ENCODE measurements around the gene TXNRD2. TPM values are rescaled to one million over a fixed set of nuclear protein-coding genes. Genes with fewer than 3 reads are reported as not detected.
"Not testable (repeated sequence)": the region's sequence is repeated elsewhere in the genome, so short reads cannot be mapped to it uniquely, and the experiment has no call there.

Gene TXNRD2
- total RNA-seq, 1 donor from 2014 or later, result 6.4 TPM

DNA sequence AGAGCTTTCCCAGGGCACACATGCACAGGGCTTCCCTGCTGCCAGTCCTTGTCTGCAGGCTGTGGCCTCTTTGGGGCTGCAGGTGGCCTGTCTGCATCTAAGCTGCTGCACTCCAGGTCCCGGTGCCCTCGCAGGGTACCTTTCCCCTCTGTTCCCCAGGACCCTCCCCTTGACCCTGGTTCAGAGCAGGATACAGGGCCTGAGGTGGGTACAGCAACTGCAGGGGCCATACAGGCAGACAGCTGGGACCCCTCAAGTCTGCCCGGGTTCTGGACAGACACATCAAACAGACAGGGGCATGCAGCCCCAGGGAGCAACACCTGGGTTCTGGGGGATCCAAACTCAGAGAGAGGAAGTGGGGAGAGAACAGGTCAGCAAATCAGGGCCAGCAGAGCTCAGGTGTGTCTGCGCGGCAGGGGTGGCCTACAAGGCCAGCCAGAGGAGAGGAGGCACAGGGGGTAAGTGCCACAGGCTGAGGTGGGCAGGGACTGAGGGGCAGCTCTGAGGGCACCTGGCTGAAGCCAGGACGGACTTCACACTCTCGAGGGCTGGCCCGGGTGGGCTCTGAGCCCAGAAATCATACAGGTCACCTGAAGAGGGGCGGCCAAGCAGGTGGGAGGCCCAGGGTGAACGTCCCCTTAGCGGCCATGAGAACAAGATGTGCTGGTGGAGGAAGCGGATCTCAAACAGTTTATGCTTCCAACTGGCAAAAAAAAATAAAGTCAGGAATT is 29.9 kb downstream of the TXNRD2 start:
- TF ChIP-seq, protein P1, sequence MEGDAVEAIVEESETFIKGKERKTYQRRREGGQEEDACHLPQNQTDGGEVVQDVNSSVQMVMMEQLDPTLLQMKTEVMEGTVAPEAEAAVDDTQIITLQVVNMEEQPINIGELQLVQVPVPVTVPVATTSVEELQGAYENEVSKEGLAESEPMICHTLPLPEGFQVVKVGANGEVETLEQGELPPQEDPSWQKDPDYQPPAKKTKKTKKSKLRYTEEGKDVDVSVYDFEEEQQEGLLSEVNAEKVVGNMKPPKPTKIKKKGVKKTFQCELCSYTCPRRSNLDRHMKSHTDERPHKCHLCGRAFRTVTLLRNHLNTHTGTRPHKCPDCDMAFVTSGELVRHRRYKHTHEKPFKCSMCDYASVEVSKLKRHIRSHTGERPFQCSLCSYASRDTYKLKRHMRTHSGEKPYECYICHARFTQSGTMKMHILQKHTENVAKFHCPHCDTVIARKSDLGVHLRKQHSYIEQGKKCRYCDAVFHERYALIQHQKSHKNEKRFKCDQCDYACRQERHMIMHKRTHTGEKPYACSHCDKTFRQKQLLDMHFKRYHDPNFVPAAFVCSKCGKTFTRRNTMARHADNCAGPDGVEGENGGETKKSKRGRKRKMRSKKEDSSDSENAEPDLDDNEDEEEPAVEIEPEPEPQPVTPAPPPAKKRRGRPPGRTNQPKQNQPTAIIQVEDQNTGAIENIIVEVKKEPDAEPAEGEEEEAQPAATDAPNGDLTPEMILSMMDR (IDR thresholded peaks at IDR 0.05; ENCODE audit: partially characterized antibody, unreplicated experiment), result no peak
- no peaks in the 10 kb centered on the region for H3K9me3 Mint-ChIP-seq (ENCODE audit: unreplicated experiment)
- H3K36me3 Mint-ChIP-seq (ENCODE audit: unreplicated experiment), result peaks cover 6% of the 10 kb centered on the region
- H3K4me1 Mint-ChIP-seq (ENCODE audit: low read depth, unreplicated experiment), result no peaks in the 10 kb centered on the region
- DNase-seq, result no peak
- H3K27me3 Mint-ChIP-seq (ENCODE audit: unreplicated experiment), result peaks cover 13% of the 10 kb centered on the region
- H3K4me3 Mint-ChIP-seq (ENCODE audit: unreplicated experiment), result no peak overlapping the region
- H3K27ac Mint-ChIP-seq (ENCODE audit: unreplicated experiment), result no peak overlapping the region

DNA sequence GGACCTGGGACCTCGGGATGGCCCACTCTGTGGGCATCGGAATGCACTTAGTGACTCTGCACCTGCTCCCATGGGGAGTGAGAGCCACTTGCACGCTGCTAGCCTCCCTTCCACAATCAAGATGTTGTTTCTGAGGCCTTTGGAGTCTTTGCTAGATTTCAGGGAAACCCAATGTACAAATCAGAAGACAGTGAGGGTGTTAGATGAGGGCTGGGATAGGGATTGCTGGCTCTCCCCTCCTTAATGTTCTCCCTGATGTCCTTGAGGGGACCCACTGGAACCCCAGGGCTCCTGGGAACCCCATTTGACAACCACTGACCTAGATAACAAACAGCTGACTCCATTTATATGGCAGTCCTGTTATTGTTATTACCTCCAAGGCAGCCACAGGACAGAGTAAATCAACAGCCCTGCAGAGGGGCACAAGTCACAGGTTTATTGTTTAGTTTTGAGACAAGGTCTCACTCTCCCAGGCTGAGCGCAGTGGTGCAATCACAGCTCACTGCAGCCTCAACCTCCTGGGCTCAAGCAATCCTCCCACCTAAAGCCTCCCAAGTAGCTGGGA is 31.4 kb downstream of the TXNRD2 start:
- H3K9me3 Mint-ChIP-seq (ENCODE audit: unreplicated experiment), result peaks cover 3% of the 10 kb centered on the region
- H3K27ac Mint-ChIP-seq (ENCODE audit: unreplicated experiment), result no peak overlapping the region
- DNase-seq, result no peak
- H3K36me3 Mint-ChIP-seq (ENCODE audit: unreplicated experiment), result peaks cover 6% of the 10 kb centered on the region
- TF ChIP-seq, protein P1 (IDR thresholded peaks at IDR 0.05; ENCODE audit: partially characterized antibody, unreplicated experiment), result peak; percentile 7
- H3K27me3 Mint-ChIP-seq (ENCODE audit: unreplicated experiment), result peaks cover 16% of the 10 kb centered on the region
- H3K4me3 Mint-ChIP-seq (ENCODE audit: unreplicated experiment), result no peak overlapping the region
- peaks cover 4% of the 10 kb centered on the region for H3K4me1 Mint-ChIP-seq (ENCODE audit: low read depth, unreplicated experiment)

DNA sequence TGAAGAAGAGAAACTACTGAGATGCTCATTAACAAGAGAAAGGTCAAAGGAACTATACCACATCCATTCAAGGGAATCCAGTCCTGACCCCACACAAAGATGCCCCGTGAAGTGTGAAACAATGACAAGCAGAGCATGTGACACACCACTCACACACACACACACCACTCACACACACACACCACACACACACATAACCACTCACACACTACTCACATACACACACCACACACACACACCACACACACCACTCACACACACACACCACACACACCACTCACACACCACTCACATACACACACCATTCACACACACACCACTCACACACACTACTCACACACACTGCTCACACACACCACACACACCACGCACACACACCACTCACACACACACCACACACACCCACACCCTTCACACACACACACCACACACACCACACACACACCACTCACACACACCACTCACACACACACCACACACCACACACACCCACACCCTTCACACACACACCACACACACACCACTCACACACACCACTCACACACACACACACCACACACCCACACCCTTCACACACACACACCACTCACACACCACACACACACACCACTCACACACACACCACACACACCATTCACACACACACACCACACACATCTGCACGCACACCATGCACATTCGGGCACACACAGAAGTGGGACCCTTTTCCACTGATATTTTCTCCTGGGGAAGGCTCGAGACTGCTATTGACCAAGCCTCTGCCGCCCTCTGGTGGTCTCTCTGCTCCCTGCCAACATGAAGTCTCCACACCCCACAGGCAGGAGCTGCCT is 32.1 kb downstream of the TXNRD2 start:
- Mint-ChIP-seq H3K36me3 (ENCODE audit: unreplicated experiment) (peaks cover 6% of the 10 kb centered on the region), H3K27ac (ENCODE audit: unreplicated experiment) (no peak overlapping the region), H3K9me3 (ENCODE audit: unreplicated experiment) (peaks cover 3% of the 10 kb centered on the region), H3K4me3 (ENCODE audit: unreplicated experiment) (no peak overlapping the region), H3K27me3 (ENCODE audit: unreplicated experiment) (peaks cover 13% of the 10 kb centered on the region), H3K4me1 (ENCODE audit: low read depth, unreplicated experiment) (peaks cover 7% of the 10 kb centered on the region)
- peak; percentile 89 for DNase-seq
- TF ChIP-seq, protein P1 (IDR thresholded peaks at IDR 0.05; ENCODE audit: partially characterized antibody, unreplicated experiment), result peak; percentile 77

DNA sequence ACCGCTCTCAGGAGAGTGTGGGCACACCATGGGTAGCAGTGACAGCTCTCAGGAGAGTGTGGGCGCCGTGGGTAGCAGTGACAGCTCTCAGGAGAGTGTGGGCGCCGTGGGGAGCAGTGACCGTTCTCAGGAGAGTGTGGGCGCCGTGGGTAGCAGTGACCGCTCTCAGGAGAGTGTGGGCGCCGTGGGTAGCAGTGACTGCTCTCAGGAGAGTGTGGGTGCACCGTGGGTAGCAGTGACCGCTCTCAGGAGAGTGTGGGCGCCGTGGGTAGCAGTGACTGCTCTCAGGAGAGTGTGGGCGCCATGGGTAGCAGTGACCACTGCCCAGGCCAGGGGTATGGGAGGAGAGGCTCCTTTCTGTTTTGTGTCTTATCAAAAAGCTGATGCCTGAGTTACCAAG is 33.7 kb downstream of the TXNRD2 start:
- not testable (repeated sequence) for DNase-seq; H3K36me3 Mint-ChIP-seq (ENCODE audit: unreplicated experiment); H3K4me3 Mint-ChIP-seq (ENCODE audit: unreplicated experiment); H3K27ac Mint-ChIP-seq (ENCODE audit: unreplicated experiment); H3K9me3 Mint-ChIP-seq (ENCODE audit: unreplicated experiment)
- Mint-ChIP-seq H3K27me3 (ENCODE audit: unreplicated experiment) (peaks cover 13% of the 10 kb centered on the region), H3K4me1 (ENCODE audit: low read depth, unreplicated experiment) (peaks cover 10% of the 10 kb centered on the region)

DNA sequence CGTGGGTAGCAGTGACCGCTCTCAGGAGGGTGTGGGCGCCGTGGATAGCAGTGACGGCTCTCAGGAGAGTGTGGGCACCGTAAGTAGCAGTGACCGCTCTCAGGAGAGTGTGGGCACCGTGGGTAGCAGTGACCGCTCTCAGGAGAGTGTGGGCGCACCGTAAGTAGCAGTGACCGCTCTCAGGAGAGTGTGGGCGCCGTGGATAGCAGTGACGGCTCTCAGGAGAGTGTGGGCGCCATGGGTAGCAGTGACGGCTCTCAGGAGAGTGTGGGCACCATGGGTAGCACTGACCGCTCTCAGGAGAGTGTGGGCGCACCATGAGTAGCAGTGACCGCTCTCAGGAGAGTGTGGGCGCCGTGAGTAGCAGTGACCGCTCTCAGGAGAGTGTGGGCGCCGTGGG is 34.8 kb downstream of the TXNRD2 start:
- Mint-ChIP-seq H3K27me3 (ENCODE audit: unreplicated experiment) (peaks cover 13% of the 10 kb centered on the region), H3K4me1 (ENCODE audit: low read depth, unreplicated experiment) (peaks cover 19% of the 10 kb centered on the region)
- not testable (repeated sequence) for H3K9me3 Mint-ChIP-seq (ENCODE audit: unreplicated experiment); H3K27ac Mint-ChIP-seq (ENCODE audit: unreplicated experiment); DNase-seq; H3K4me3 Mint-ChIP-seq (ENCODE audit: unreplicated experiment); H3K36me3 Mint-ChIP-seq (ENCODE audit: unreplicated experiment)

All from glutamatergic neuron (in vitro differentiated cells).